GM19240 (cell line): ENCODE measurements around the gene SNPH.
"Not testable (repeated sequence)": the region's sequence is repeated elsewhere in the genome, so short reads cannot be mapped to it uniquely, and the experiment has no call there.

Experiments
- DNase-seq: peaks from one replicate; pipeline ENCODE4 v3.0.0; 2011; ENCODE audit warnings: low spot score; ENCODE audit not compliant: insufficient read length

SNPH gene

GRCh38 chr20:1337441-1337840 lies 71.3 kb downstream of the SNPH start:
- no peak for DNase-seq

GRCh38 chr20:1338096-1338495 lies 72.0 kb downstream of the SNPH start:
- no peak for DNase-seq

- DNase-seq: no peak
Observed at GRCh38 chr20:1338801-1339200, 72.7 kb downstream of the SNPH start.

- no peak for DNase-seq
Observed at GRCh38 chr20:1341561-1342265, 75.6 kb downstream of the SNPH start.

GRCh38 chr20:1343446-1344124 lies 77.5 kb downstream of the SNPH start:
- DNase-seq: not testable (repeated sequence)

- no peak for DNase-seq
Observed at GRCh38 chr20:1345030-1345755, 79.1 kb downstream of the SNPH start.

GRCh38 chr20:1345756-1346093 lies 79.6 kb downstream of the SNPH start:
- DNase-seq: no peak

- no peak for DNase-seq
Observed at GRCh38 chr20:1346315-1346969, 80.3 kb downstream of the SNPH start.

- no peak for DNase-seq
Observed at GRCh38 chr20:1353956-1354355, 87.9 kb downstream of the SNPH start.

- DNase-seq: no peak
Observed at GRCh38 chr20:1357921-1358671, 92.0 kb downstream of the SNPH start.
